GM08714 (cell line): Measurements from ENCODE around the gene CTIF.

Experiments
- H3K4me3 ChIP-seq: fragments of 200-500 bp; sonication (Bioruptor generic); 2 replicates; pipeline ENCODE4 v1.5.1; 2014; ENCODE audit warnings: mild to moderate bottlenecking, low read length, inconsistent platforms
- ZNF274 ChIP-seq: IDR thresholded peaks from 2 replicates; pipeline ENCODE4 v1.6.1; 2012; ENCODE audit warnings: mild to moderate bottlenecking, low read depth, low read length

CTIF gene

DNA sequence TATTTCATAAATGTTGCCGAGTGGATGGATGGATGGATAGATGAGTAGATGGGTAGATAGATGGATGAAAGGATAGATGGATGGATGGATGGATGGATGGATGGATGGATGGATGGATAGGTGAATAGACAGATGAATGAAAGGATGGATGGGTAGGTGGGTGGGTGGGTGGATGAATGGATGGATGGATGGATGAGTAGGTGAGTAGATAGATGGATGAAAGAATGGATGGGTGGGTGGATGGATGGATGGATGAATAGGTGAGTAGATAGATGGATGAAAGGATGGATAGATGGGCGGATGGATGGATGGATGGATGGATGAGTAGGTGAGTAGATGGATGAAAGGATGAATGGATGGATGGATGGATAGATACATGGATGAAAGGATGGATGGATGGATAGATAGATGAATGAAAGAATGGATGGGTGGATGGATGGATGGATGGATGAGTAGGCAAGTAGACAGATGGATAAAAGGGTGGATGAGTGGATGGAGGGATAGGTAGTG is 307.6 kb downstream of the CTIF start:
- no peak overlapping the region for H3K4me3 ChIP-seq
- no peak for TF ChIP-seq ZNF274

DNA sequence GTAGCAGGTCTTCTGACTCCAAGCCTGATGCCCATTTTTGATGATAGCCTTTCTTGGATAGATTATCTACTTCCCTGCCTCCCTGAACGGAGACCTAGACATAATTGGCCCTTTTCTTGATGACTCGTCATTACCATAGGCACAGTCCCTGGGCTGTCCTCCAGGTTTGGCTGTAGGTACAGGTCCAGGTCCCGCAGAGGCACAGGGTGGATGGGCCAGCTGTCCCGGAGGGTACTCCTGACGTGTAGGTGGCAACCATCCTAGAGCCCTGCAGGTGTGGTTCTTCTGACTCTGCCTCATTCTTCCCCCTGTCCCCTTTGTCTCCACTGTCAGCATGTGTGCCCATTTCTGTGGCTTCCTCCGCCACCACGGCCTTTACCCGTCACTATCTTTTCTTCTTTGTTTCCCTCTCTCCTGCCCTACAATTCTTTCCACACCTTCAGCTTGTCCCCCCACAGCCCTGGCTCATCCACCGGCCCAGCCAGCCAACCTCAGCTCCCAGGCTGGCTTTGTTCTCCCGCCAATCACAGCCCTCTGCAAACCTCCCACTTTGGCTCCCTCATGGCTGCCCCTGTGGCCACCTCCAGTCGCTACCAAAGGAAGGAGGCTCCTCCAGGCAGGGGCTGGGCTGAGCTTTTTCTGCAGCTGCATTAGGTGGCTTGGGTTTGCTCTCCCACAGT is 309.1 kb downstream of the CTIF start:
- TF ChIP-seq ZNF274: no peak
- H3K4me3 ChIP-seq: no peak overlapping the region

DNA sequence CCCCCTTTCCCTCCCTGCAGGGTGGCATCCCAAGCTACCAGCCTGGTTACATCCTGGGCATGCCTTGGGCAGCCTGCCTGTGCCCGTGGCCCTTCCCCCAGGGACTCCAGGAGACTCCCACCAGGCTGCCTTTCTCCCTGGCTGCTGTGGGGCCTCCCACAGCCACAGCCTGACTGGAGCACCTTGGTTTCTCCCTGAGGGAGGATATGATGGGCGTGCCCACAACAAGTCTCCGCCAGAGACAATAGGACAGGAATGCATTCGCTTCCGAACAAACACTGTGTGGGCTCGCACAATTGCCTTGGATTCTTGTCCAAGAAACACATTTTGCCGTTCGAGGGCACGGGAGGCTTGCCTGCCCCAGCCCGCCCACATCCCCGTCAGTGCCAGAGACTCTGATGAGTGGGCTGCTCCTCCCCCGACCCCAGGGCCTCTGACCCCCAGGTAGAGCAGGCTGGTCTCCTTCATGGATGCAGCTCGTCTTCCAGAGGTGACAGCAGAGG is 309.9 kb downstream of the CTIF start:
- TF ChIP-seq ZNF274: no peak
- H3K4me3 ChIP-seq: no peak overlapping the region

DNA sequence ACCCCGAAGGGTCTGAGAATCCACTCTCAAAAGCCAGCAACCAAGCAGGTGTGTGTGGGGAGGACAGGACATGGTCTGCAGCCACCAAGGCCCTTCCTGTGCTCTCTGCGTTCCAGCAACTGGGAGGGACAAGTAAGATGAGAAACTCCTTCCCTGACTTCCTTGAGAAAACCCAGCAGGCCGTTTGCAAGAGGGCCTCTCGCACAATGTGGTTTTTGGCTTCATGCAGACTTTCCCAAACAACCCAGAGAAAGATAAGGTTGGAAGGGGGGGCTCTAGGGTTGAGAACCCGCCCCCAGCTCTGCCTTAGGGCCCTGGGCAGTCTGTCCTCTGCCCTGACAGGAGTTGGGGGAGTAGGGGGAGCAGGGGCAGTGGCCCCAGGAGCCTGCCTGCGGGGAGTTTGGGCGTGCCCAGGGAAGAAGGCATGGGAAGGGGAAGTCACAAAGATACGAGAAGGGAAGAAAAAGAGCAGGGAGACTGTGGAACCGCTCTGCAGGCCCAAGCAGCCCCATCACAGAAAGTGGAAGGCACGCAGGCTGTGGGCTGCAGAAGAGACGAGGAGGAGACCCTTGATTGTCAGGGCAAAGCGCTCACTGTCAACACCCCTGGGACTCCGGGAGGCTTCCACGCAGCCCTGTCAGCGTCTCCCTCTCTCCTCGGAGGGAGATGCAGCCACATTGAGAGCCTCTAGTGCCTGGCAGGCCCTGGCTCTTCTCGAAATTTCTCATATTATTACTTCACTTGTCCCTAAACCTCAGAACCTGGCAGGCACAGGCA is 312.2 kb downstream of the CTIF start:
- H3K4me3 ChIP-seq: no peak overlapping the region
- TF ChIP-seq ZNF274: no peak

DNA sequence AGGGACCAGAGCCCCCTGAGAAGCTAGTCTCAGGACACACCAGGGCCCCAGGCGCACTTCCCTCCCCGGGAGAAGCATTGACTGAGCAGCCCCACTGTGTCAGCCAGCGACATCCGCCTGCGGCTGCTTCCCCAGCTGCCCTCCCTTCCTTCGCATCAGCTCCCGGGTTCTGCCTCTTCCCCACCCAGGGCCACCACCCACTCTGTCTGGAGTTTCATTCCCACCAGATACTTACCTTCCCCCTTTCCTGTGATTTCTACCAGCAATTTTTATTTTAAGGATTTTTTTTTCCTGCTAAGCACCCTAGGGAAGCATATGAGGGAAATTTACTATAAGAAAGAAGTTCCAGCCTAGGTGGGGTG is 312.7 kb downstream of the CTIF start:
- TF ChIP-seq ZNF274: no peak
- no peak overlapping the region for H3K4me3 ChIP-seq

DNA sequence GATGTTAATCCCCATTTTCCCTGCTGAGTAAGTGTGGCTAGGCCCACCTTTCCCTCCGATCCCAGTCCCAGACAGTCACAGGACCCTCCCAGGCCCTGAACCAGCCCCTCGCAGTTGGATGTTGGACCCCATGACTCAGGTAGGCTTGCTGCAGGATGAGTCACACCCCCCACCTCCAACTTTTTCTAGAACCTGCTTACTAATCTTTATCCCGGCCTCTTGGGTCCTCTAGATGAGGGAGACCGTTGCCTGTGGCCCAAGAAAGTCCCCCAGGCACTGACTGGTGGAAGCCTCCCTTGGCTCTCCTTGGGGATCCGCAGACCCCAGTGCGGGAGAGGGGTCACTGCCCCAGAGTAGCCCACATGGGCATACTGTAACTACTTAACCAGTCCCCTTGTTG is 313.5 kb downstream of the CTIF start:
- no peak for TF ChIP-seq ZNF274
- no peak overlapping the region for H3K4me3 ChIP-seq

DNA sequence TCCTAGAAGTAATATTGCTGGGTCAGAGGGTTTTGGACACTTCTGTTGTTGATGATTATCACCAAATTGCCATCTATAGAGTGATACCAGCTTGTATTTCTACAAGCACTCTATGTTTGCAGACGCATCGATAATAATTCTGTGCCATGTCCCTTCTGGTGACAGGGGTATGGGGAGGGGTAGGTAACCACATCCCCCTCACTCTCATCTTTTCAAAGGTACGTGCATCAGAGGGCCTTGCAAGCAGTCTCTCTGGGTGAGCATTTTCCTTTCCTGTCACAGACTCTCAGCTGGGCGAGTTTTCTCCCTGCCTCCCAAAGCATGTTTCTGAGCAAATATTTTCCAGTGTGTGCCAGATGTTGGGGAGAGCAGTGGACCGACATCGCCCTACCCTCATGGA is 314.0 kb downstream of the CTIF start:
- TF ChIP-seq ZNF274: no peak
- H3K4me3 ChIP-seq: no peak overlapping the region

DNA sequence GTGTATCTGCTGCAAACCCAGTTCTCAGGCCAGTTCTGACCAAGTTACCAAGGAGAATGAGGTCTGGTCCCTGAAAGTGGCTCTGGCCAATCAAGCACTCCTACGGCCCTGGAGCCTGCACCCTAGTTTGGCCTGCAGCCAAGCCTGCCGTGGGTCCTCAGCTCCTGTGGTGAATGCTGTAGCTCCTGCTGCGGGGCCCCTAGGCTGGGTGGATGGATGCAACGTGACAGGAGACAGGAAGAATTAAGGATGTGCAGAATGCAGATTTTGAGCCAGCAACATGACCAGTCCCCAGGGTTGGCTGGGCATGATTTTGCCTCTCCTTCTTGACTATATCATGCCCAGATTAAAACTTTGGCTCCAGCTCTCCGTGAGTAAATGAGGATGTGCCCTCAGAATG is 314.8 kb downstream of the CTIF start:
- no peak overlapping the region for H3K4me3 ChIP-seq
- no peak for TF ChIP-seq ZNF274

DNA sequence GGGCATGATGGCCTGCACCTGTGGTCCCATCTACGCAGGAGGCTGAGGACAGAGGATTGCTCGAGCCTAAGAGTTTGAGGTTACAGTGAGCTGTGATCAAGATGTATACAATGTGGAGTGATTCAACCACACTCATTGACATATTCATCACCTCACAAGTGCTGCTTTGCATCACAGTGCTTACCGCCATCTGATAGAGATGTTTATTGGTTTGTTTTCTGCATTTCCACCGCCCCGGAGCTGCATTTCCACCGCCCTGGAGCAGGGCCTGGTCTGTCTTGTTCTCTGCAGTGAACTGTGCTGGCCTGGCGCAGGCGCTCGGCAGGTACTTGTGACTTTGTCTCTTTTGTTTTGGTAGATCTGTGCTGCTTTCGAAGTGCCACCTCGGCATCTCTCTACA is 315.9 kb downstream of the CTIF start:
- H3K4me3 ChIP-seq: no peak overlapping the region
- TF ChIP-seq ZNF274: no peak

DNA sequence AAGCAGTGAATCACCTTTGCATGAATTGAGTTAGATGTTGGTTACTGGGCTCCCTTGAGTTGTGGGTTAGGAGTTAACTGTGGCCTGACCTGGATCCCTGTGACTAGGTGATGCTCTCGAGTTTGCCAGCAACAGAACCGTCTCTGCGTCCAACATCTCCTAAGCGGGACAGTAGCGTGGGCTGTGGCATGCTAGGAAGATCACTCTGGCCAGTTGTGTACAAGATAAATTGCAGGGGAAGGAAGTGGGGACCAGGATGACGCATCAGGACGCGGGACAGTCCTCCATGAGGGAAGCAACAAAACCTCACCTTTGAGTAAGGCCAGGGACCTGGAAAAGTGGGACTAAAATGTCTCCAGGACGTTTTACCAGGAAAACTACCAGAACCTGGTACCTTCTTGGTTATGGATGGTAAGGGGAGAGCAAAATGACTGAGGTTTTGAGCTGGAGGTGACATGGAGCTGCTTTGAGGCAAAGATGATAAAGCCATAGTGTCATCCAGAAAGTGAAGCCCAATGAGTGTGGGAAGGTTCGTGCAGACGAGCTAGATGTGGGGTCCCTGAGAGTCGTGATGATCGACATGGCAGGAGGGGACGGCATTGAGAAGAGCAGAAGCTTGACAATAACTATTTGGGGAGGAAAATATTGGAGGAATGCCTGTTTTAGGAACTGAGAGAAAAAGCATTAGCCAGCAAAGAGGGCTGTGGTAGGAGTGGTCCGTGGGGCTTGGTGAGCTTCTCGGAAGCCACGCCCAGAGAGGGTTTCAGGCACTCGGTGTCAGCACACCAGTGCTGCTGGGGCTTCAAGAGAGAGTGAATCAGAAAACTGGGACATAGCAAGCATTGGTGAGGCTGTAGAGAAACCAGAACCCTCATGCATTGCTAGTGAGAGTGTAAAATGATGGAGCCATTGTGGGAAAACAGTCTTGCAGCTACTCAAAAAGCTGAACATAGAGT is 316.9 kb downstream of the CTIF start:
- no peak for TF ChIP-seq ZNF274
- no peak overlapping the region for H3K4me3 ChIP-seq

DNA sequence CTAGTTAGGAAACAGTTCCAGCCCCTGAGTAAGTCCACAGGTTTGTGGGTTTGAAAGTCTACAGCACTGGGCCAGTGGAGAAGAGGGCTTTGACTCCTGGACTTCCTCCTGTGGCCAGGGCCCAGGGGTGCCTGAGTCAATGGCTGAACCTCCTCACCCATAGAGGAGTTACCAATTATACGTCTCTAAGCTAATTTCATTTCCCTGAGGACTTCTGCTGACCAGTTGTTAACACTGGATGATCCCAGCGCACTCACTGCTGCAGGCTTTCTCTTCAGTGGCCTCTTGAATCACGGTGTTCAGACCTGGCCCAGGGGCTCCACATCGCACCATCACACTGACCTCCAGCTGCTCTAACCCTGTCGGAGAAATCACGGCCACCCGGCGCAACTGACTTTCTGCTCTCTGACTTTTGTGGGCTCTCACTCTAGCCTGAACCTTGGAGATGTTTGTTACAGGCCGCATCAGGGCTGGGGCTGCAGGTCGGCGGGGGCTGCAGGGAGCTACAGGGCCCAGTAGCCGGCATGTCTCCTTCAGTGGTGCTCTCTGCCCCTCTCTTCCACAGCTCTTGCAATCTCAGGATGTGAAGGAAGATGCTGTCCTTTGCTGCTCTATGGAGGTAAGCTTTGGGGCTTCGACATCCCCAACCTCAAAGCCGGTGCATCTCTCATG is 318.3 kb downstream of the CTIF start:
- TF ChIP-seq ZNF274: no peak
- no peak overlapping the region for H3K4me3 ChIP-seq

DNA sequence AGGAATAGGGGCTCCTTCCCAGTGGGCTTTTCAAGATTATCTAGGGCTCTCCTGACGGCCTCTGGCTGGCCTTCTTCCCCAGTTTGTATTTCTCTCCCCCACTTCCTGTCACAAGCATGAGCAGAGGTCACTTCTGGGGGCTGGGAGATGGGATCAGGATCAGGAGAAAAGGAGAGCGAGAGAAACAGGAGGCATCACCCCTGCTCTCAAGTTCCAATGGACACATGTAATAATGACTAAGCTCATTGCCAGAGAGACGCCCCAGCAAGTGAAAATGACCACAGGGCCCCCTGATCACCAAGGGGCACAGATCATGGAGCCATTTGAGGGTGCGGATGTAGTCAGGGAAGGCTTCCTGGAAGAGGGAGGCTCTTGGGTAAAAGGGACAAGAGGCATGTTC is 319.8 kb downstream of the CTIF start:
- H3K4me3 ChIP-seq: no peak overlapping the region
- no peak for TF ChIP-seq ZNF274
